DMS53 treated with DMSO at 0.1 percent for 48 hours (cell line): ENCODE results near the gene ARMC2.
"Not testable (repeated sequence)": the region's sequence is repeated elsewhere in the genome, so short reads cannot be mapped to it uniquely, and the experiment has no call there.

ENCODE experiments used
- DNase-seq: peaks from one replicate; lab custom pipeline; 2025; ENCODE audit not compliant: unreplicated experiment; lab: John Stamatoyannopoulos, UW

Gene ARMC2

DNA sequence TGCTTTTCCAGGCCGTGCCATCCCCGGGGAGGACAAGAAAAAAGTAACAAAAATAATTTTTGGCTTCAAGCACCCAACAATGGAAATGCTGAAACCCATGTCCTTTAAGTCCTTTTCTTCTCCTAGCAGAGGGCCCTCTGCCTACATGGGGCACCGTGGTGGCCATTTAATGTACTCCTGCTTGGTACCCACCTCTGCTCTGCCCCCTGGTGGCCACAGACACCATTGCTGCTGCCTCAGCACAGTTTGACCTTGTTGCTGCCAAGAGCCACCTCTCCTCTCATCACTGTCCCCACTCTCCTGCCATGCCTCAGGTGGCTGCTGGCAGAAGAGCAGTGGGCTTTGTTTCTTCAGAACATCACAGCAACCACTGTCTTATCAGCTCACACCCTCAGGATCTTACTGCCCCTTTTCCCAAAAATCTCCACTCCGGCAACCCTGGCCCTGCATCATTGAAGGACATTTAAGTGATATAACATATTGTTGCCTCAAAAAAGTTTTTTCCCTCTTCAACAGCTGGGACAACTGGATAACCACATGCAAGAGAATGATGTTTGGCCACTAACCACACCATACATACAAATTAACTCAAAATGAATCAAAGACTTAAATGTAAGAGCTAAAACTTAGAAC is 12.9 kb upstream of the ARMC2 start:
- DNase-seq = peak; percentile 63

DNA sequence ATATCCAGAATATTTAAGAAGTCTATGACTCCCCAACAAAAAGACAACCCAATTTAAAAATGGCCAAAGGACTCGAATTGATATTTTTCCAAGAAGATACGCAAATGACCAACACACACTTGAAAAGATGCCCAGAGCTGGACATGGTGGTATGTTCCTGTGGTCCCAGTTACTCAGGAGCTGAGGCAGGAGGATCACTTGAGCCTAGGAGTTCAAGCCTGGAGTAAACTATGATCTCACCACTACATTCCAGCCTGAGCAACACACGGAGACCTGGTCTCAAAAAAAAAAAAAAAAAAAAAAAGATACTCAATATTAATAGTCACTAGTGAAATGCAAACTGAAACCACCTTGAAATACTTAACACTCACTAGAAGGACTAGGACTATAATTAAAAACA is 12.2 kb upstream of the ARMC2 start:
- DNase-seq = no peak

DNA sequence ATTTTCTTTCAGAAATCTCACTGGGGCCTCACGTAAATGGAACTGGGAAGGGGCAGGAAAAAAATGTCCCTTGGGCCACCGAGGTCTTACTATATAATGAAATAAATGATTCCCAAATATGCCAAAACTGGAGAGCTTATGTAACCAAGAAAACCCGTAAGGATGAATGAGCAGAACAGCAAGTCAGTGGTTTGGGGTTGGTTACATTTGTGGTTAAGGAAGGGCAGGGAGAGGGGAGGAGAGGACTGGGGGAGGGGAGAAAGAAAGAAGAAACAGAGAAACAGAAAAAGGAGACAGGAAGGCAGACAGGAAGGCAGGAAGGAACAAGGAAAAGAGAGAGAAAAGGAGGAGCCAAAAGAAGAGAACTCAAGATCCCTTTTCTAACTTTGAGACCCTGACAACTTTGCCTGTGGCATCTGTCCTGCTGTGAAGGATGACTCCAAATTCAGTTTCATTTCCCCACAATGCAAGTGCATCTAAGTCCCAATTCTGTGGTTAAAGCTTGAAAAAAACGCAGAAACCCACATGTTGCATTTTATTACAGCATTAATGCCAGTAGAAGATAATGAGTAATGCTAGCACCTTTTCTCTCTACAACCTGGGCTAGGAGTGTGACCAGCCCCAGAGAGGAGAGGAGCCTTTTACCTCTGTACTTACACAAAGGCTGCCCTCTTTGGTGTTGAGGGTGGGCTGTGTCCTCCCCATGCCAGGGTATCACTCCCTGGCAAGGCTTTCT is 10.8 kb upstream of the ARMC2 start:
- DNase-seq = no peak

DNA sequence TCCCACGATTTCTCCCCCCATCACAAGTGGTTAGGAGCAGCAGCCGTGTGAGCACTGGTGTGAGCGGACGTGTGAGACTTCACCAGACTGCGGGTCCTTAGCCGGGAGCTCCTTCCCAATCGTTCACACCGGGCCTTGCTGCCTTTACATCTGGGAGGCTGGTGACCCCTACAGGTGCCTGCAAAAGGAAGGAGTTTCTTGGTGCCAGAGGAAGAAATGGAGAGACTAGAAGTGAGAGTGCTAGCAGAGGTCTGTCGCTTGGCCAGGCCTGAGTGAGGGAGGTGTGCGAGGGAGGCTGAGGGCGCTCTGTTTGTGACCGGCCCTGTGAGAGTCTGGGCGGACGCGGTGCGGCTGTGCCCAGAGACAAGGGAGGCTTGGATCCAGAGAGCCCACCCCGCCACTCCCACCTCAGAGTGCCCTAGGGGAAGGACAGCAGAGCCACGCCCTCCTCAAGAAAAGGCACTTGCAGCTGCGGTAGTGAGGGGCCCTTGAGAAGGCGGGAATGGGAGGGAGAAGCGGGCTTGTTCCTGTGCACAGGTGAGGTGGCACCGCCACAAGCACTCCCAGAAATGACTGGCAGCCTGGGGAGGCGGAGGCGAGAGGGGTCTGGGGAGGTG is 10.0 kb upstream of the ARMC2 start:
- DNase-seq = no peak

DNA sequence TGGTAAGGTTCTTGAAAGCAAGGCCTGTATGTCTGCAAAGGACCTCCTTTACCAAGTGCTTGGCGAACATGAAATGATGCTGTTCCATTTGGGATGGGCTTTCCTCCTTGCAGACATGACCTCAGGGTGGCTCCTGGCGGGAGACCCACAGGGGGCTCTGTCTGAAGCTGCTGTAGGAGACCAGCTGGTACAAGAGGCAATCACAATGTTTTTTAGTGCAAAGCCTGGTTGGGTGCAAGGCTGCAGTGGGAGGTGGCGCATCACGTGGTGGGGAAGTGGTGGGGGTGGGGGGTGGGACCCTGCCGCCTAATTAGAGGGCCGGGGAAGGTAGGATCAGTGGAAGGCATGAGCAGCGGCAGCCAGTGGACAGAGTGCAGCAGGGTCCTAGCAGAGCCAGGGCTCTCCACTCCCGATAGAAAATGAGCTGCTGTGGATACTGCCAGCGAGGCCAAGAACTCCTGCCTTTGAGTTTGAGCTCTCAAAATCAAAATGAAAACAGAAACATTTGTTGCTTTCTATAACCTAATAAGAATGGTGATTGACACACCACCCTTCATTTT is 9.1 kb upstream of the ARMC2 start:
- DNase-seq = no peak

DNA sequence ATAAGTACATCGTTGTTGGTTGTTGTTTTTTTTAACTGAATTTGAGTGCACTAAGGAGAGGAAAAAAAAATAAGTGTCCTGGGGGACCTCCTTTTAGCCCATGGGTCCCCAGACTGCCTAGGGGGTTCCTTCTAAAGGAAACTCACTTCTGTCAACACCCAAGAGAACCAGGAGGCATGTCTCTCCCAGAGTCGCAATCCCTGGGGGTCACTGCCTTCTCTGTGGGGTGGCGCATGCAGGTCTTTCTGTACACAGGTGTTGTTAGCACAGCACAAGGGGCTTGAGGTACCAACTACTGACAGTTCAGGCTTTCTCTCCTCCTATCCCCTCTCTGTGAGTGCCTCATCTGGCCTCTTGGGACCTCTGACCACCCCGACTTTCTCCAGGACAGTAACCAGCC is 7.3 kb upstream of the ARMC2 start:
- DNase-seq = no peak

DNA sequence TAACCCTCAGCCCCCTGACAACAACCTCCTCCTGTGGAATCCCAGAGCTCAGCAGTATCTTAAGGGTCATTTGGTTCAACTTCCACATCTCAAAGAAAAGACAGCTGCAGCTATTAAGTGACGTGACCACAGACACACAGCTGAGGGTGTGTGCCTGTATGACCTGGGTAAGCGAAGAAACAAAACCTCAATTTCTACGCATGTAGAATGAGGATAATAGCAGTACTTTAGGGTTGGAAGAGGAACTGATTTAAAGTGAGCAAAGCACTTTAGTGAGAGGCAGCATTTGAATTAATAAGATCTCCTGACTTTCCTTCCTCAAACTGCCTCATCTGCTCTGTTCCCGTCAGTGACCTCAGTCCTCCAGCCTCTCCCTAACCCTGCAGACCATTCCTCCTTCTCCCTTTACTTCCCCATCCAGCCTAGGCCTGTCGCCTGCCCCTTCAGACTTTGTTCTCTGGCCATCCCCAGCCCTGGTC is 6.8 kb upstream of the ARMC2 start:
- no peak for DNase-seq

DNA sequence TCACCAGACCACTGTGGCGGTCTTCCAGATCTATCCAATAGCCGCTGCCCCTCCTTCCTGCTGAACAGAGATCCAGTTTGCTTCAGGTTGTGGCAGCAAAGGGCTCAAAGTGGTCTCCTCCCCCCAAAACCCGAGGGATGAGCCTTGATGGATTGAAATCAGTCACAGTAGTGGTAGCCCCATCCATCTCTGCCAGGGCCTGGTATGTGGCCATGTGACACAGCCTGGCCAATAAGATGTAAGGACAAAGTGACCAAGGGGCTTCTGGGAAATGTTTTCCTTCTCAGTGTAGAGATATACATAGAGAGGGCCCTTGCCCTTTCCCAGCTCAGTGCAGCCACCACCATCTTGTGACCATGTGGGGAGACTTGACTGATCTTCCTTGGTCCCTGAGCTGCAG is 4.1 kb upstream of the ARMC2 start:
- no peak for DNase-seq

DNA sequence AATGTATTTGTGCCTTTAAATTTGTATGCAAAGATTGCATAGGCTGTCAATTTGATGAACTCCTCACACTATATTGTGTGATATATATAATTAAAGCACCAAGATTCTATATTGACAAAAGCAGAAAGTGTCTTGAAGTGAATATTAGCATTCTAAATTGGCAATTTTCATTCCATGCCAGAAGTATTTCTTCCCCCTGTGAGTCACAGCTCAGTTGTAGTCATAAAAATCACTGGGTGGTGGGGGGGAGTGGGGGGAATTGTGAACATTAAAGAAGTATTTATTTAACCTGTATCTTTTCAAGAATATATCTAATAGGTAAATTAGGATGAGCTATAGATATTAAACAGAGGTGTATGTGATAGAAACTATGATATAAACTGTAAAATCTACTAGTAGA is 3.1 kb upstream of the ARMC2 start:
- DNase-seq = no peak

DNA sequence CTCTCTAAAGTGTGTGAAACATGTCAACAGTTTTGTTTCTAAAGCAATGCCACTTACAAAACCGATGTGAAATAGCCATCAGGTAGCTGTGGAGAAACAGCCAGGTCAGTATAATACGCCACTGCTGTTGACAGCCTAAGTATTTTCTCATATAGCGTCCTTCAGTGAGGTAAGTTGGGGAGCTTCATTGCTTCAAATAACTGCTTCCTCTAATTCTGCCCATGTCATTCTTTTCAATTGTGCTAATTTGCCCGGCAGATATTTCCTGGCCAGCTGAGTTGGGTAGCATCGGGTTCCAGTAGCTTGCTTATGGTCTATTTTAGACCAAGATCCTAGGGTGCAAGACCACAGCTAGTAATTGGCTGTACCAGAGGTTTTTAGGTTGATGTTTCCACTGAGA is 2.1 kb upstream of the ARMC2 start:
- no peak for DNase-seq

DNA sequence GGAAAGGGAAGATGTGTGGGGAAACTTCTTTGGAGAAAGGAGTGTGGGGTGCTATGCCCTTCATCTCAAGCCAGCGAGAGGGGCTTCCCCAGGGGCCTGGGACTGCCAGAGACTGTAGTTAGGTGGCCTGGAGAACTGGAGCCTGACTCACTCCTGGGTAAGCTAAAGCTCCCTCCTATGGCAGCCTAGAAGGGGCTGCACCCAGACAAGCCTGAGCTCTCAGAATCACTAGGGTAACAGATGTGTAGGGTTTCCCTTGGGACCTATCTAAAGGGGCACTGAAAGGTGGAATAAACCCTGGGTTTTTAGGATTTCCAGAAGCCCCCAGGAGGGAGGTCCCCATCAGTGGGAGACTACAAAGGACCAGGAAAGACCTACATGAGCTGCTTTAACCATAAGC is 1.6 kb upstream of the ARMC2 start:
- DNase-seq = no peak

DNA sequence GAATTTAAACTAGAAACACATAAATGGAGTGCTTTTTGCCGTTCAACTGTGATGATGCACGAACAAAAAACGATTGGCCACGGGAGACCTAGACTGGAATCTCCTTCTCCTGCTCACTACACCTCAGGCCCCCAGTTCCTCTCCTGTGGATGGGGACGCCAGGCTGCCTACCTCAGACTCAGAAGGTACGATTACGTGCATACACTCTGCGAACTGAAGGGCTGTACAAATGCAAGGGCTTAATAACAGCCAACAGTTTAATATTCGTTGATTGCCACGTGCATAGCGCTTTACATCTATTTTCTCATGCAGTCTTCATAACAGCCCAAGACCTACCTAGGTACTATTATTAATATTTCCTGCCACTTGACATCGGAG is 495 bp upstream of the ARMC2 start:
- no peak for DNase-seq

DNA sequence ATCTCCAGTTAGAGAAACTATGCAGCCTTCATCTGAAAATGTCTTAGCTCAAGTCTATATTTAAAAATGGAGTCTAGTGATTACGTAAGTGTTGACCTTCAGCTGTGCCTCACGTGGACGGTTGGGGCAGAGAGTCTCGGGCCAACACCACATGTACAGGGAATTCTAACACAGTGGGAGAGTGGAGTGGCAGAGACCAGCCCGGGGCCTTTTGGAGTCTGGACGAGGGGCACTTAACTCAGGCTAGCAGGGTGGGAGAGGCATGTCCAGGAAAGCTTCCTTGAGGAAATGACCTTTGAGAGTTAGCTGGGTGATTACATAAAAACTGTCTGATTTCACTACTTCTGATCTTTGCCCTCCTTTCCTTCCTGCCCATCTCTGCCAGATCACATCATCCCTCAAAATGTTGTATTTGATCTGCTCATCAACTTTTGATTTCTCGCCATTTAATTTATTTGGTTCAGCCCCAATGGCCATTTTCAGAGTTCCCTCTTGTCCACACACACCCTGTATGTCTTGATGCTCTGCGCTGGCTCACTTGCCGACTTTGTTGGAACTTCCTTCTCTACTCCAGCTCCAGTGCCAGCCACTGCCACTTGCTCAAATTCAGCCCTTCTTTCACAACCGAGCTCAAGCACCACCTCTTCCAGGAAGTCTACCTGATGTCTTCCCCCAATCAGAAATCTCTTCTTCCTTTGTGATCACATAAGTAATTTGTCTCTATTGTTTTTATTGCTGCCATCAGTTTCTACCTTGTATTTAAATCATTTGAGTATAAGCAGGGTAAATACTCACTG is 2.6 kb downstream of the ARMC2 start:
- no peak for DNase-seq

DNA sequence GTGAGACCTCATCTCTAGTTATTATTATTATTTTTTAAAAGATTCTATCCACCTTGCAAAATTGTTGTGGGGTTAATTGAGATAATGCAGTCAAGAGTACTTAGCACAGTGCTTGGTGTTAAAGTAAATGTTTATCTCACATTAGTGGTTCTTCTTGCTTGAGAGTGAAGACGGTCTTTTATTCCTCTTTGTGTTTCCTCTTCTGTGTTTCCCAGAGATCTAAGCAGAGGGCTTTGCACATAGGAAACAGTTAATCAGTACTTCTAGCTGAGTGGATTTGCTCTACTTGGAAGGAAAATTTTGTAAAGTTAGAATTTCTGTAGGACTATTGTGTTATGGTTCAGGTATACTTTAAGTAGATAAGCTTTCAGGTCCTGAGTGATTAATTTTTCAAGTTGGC is 3.5 kb downstream of the ARMC2 start:
- DNase-seq = no peak

DNA sequence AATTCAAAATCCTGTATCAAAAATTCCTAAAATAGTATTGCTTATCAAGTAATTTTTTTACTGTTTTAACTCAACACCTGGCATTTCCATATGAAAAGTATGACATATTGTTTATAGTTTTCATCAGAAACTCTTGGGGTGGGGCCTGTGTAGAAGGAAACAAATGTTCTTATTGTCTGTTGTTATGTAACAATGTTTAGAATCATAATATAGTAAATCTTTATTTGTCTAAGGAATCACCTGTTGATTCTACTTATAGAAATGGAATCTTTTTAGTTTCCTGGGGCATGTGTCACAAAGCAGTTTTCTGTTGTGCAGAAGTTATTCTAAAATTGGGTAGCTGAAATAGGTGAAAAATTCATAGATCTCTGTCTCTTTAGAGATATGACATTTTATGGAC is 4.9 kb downstream of the ARMC2 start:
- DNase-seq = no peak

DNA sequence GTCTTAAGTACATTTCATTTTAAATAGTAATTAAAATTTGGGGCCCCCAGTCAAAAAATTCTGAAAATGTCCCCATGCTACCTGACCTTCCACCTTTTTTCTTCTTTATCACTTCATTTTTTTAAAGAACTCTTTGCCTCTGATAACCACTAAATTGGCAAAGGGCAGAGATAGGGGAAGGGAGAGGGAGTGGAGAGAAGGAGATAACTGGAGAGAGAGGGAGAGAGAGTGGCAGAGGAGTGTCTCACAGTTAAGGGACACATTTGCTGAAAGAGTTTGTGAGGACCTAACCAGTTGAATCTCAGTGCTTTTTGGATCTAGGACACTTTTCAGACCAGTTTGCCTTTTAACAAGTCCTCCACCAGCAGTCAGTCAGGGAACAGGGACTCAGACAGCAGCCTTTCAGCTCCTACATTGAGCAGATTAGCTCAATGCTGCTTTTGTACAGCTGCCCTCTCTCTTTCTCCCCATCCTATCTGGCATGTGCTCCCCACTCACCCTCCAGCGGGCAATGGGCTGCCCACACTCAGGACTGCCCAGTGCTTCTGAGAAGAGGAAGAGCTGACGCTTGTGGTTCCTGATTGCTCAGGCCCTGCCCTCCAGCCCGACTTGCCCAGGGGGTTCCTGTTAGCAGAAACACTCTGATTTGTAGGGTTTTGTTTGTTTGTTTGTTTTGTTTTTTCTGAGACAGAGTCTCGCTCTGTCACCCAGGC is 14.4 kb downstream of the ARMC2 start:
- DNase-seq = no peak

DNA sequence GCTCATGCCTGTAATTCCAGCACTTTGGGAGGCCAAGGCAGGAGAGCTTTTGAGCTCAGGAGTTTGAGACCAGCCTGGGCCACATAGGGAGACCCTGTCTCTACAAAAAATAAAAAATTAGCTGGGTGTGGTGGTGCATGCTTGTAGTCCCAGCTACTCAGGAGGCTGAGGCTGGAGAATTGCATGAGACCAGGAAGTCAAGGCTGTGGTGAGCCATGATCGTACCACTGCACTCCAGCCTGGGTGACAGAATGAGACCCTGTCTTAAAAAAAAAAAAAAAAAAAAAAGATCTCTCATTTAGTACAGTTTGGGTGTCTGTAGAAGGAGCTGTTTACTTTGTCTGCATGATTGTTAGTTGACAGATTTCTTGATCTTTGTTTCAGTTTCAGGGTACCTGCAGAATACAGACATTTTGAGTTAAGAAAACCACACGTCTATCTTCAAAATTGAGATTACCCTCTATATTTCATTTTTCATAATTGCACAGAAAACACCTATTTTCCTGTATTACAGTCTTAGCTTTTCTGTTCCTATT is 17.6 kb downstream of the ARMC2 start:
- not testable (repeated sequence) for DNase-seq

DNA sequence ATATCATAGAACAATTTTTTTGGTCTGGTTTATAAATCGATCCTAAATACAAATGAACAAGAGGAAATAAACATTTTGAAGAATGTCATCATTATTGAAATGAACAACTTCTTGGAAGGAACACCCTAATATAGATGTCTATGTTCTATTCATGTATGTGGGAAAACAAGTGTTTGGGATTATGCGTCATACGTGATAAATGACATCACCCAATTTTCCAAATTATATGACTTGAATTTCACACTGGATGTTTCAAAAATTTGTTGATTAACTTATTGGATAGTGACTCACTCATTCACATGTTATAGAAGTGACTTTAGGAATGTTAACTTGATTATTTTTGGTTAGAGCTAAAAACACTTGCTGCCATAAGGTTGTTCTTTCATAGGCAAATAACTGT is 18.6 kb downstream of the ARMC2 start:
- DNase-seq = no peak

DNA sequence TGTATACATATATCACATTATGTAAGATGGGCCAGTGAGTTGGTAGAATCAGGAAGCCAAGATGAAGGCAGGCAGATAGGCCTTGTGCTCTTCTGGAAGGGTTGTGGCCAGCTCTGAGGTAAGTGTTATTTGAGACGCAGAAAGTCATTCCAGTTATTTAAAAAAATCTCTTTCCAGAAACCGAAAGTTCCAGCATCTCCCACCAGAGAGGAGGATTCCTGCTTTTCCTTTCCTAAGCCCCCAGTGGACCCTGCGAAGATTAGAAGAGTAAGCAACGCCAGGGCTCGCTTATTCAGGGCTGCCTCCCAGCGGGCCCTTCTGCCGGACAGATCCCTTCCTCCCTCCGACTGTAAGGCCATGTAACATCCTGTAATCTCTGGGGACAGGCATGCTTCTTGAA is 20.4 kb downstream of the ARMC2 start:
- DNase-seq = no peak

DNA sequence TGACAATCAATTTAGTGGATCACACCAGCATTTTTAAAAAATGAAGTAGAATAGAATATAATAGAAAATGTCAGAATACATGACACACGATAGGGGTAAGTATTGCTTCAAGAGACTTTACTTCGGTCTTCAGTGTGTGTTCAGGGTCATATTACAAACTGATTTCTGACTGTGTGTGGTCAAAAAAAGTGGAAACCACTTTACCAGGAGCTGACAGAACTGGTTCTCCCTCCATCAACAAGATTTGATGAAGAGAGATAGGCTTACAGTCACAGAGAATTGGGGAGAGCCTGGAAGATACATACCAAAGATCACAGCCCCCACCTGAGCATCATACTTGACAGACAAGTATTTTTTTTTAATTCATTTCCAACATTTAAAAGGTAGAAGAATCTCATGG is 21.7 kb downstream of the ARMC2 start:
- peak; percentile 5 for DNase-seq

DNA sequence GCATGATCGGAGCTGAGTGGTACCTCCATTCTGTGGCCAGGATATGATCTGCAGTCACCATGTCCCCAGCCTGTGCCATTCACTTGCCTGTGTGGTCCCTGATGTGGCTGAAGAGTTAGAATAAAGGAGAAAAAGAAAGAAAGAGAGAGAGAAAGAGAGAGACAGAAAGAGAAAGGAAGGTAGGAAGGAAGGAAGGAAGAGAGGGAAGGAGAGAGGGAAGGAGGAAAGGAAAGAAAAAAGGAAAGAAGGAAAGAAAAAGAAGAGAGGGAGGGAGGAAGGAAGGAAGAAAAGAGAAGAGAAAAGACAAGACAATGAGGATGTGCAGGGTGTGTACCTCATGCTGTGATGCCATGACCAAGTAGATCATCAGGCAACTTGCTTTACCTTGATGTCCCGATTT is 22.1 kb downstream of the ARMC2 start:
- DNase-seq = no peak
